Measurements from ENCODE around the gene TNFSF12. TPM values are rescaled to one million over a fixed set of nuclear protein-coding genes. Genes with fewer than 3 reads are reported as not detected.

TNFSF12 gene
- total RNA-seq, 1 donor from 2014 or later, result 6.1 TPM

DNA sequence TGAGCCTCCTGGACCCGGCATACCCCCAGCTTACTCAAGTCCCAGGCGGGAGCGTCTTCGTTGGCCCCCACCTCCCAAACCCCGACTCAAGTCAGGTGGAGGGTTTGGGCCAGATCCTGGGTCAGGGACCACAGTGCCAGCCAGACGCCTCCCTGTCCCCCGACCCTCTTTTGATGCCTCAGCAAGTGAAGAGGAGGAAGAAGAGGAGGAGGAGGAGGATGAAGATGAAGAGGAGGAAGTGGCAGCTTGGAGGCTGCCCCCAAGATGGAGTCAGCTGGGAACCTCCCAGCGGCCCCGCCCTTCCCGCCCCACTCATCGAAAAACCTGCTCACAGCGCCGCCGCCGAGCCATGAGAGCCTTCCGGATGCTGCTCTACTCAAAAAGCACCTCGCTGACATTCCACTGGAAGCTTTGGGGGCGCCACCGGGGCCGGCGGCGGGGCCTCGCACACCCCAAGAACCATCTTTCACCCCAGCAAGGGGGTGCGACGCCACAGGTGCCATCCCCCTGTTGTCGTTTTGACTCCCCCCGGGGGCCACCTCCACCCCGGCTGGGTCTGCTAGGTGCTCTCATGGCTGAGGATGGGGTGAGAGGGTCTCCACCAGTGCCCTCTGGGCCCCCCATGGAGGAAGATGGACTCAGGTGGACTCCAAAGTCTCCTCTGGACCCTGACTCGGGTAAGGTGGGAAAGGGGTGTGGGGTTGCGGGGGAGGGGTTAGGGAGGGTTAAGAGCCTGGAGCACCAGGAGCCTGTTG is 14.4 kb downstream of the TNFSF12 start:
- no peak for DNase-seq (ENCODE audit: low read depth, low spot score)

DNA sequence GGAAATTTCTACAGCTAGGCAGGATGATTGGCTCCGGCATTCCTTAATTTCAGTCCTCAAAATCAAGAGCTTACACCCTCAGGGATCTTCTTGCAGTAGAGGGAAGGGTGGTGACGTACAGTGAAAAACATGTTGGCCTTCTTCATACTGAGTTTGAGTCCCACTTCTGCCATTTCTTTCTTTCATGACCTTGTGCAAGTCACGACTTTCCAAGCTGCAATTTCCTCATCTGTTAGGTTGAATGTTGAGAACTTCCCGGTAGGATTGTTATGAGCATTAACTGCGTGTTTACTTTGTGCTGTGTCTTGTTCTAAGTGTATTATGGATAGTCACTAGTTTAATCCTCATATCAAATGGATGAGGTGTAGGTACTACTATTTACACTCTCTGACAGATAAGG is 20.7 kb downstream of the TNFSF12 start:
- DNase-seq (ENCODE audit: low read depth, low spot score), result no peak

DNA sequence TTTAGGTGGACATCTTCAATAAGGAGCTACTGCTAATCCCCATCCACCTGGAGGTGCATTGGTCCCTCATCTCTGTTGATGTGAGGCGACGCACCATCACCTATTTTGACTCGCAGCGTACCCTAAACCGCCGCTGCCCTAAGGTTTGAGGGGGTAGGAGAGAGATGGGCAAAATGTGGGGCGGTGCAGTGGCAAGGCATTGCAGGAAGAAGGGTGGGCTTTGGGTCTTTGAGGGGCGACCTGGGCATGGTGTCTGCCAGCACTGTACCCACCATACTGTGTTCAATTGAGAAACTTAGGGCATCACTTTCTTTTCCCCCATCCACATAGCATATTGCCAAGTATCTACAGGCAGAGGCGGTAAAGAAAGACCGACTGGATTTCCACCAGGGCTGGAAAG is 21.5 kb downstream of the TNFSF12 start:
- no peak for DNase-seq (ENCODE audit: low read depth, low spot score)

- DNase-seq (ENCODE audit: low read depth, low spot score), result no peak
Measured at GRCh38 chr17:7572338-7572587, 23.4 kb downstream of the TNFSF12 start.

- peak; percentile 99 for DNase-seq (ENCODE audit: low read depth, low spot score)
Measured at GRCh38 chr17:7572588-7573323, 23.9 kb downstream of the TNFSF12 start.

GRCh38 chr17:7573324-7574080 is 24.6 kb downstream of the TNFSF12 start:
- peak; percentile 80 for DNase-seq (ENCODE audit: low read depth, low spot score)

DNA sequence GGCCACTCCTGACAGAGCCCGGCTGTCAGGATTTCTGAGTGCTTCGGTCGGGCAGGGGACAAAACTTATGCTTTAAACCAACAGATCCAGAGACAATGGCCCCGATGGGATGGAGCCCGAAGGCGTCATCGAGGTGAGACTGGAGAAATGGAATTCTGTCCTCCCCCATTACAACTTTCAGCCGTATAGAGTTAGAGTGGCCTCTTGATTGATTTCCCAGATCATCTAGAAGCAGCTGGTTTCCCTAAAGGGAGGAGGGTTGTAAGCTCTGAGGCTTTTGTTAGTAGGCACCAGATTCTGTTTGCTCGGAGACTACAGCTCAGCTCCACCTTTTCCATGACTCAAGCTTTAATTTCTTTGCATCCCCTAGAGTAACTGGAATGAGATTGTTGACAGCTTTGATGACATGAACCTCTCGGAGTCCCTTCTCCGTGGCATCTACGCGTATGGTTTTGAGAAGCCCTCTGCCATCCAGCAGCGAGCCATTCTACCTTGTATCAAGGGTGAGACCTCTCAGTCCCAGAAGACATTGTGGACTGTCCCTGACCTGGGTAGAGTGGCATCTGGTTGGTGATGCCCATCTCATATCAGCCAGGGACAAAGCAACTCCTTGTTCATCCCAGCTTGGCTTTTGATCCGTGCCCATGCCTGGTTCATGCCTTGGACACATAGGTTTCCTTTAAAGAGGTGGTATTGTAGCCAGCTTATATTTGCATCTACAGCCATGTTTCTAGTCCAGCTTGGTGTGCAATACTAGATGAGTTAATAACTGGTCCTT is 25.5 kb downstream of the TNFSF12 start:
- no peak for DNase-seq (ENCODE audit: low read depth, low spot score)

DNA sequence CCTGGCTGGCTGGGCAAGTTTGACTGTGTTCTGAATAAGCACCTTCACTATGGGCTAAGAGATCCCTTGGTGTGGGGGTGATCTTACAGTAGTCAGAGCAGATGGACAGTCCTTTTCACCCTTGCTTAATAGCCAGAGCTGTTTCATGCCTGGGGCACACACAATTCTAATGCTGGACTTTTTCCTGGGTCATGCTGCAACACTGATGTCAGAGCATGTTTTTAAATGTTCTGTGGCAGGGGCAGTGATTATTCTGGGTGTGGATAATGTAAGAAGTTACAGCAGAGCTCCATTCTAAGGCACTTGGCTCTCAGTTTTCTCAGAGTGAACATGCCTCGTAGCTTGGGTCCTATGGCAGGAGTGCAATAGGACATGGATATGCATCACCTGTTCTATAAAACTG is 26.6 kb downstream of the TNFSF12 start:
- no peak for DNase-seq (ENCODE audit: low read depth, low spot score)

GRCh38 chr17:7575959-7576358 is 27.1 kb downstream of the TNFSF12 start:
- DNase-seq (ENCODE audit: low read depth, low spot score), result no peak

DNA sequence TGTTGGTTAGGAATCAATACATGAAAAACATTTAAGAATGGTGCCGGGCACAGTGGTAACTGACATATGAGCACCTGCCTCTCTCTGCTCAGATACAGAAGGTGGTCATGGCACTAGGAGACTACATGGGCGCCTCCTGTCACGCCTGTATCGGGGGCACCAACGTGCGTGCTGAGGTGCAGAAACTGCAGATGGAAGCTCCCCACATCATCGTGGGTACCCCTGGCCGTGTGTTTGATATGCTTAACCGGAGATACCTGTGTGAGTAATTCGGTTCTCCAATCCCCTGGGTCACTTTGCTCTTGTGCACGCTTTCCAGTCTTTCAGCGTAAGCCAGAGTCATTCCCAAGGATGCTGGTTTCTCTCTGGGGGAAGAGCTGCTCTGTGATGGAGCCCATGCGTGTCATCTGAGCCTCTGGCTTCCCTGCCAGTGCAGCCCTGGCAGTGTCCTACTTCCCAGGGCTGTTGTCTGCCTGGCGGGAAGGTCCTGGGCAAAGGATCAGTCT is 27.6 kb downstream of the TNFSF12 start:
- no peak for DNase-seq (ENCODE audit: low read depth, low spot score)

DNA sequence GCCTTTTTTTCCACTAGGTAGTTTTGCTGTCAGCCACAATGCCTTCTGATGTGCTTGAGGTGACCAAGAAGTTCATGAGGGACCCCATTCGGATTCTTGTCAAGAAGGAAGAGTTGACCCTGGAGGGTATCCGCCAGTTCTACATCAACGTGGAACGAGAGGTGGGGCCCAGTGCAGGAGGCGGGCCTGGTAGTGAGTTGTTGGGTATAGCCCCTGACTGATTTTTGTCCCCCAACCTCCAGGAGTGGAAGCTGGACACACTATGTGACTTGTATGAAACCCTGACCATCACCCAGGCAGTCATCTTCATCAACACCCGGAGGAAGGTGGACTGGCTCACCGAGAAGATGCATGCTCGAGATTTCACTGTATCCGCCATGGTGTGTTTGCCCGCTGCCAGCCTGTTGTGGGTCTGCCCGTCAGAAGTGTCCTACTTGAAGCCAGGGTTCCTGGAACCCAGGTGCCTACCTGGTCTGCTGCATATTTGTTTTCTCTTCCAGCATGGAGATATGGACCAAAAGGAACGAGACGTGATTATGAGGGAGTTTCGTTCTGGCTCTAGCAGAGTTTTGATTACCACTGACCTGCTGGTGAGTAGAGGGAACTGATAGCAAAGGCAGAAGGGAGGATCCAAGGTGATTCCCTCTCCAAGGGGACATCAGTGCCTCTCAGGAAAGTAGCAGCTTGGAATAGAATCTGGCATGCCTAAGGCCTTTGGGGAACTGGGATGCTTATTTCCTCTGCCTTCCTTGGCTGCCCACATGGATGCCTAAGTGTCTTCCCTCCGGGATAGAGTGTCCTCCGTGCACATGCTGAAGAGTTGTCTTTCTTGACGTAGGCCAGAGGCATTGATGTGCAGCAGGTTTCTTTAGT is 28.7 kb downstream of the TNFSF12 start:
- no peak for DNase-seq (ENCODE audit: low read depth, low spot score)

DNA sequence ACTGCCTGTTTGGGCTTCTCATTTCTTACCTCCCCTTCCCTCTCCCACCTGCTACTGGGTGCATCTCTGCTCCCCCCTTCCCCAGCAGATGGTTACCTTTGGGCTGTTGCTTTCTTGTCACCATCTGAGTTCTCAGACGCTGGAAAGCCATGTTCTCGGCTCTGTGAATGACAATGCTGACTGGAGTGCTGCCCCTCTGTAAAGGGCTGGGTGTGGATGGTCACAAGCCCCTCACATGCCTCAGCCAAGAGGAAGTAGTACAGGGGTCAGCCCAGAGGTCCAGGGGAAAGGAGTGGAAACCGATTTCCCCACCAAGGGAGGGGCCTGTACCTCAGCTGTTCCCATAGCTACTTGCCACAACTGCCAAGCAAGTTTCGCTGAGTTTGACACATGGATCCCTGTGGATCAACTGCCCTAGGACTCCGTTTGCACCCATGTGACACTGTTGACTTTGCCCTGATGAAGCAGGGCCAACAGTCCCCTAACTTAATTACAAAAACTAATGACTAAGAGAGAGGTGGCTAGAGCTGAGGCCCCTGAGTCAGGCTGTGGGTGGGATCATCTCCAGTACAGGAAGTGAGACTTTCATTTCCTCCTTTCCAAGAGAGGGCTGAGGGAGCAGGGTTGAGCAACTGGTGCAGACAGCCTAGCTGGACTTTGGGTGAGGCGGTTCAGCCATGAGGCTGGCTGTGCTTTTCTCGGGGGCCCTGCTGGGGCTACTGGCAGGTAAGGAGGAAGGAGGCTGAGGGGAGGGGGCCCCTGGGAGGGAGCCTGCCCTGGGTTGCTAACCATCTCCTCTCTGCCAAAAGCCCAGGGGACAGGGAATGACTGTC is 30.4 kb downstream of the TNFSF12 start, which contains the start of gene CD68:
TSS of gene CD68 (plus strand) at position 638 of the 833 bp plus-strand sequence. CDS start at position 678, 40 bp downstream.
- no peak for DNase-seq (ENCODE audit: low read depth, low spot score)

DNA sequence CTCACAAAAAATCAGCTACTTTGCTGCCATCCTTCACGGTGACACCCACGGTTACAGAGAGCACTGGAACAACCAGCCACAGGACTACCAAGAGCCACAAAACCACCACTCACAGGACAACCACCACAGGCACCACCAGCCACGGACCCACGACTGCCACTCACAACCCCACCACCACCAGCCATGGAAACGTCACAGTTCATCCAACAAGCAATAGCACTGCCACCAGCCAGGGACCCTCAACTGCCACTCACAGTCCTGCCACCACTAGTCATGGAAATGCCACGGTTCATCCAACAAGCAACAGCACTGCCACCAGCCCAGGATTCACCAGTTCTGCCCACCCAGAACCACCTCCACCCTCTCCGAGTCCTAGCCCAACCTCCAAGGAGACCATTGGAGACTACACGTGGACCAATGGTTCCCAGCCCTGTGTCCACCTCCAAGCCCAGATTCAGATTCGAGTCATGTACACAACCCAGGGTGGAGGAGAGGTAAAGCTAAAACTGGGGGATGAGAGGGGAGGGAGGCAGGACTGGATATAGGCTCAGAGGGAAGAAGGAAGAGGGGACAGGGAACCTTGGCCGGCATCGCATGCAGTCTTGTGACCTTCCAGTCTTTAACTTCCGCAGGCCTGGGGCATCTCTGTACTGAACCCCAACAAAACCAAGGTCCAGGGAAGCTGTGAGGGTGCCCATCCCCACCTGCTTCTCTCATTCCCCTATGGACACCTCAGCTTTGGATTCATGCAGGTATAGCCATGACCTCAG is 31.2 kb downstream of the TNFSF12 start:
- no peak for DNase-seq (ENCODE audit: low read depth, low spot score)

DNA sequence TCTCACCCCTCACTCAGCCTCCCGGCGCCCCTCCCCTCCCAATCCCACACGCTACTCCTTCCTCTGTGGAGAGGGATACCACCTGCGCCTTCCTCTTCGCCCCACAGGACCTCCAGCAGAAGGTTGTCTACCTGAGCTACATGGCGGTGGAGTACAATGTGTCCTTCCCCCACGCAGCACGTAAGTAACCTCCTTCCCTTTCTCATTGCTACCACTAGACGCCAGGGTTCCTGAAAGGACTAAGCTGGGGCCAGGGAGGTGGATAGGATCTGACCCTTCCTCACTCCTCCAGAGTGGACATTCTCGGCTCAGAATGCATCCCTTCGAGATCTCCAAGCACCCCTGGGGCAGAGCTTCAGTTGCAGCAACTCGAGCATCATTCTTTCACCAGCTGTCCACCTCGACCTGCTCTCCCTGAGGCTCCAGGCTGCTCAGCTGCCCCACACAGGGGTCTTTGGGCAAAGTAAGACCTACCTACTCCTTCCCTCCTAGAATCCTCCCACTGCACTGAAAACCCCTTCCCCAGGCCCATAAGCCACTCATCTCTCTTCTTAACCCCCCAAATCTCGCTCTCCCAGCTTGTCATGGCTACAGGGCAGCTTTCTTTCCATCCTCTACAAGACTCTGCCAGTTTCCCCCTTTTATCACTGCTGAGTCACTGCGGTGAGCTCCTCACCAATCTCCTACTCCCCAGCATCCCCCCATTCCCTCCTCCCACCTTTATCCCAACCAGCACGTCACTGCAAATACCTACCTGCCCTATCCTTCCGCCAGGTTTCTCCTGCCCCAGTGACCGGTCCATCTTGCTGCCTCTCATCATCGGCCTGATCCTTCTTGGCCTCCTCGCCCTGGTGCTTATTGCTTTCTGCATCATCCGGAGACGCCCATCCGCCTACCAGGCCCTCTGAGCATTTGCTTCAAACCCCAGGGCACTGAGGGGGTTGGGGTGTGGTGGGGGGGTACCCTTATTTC is 32.0 kb downstream of the TNFSF12 start:
- DNase-seq (ENCODE audit: low read depth, low spot score), result no peak

DNA sequence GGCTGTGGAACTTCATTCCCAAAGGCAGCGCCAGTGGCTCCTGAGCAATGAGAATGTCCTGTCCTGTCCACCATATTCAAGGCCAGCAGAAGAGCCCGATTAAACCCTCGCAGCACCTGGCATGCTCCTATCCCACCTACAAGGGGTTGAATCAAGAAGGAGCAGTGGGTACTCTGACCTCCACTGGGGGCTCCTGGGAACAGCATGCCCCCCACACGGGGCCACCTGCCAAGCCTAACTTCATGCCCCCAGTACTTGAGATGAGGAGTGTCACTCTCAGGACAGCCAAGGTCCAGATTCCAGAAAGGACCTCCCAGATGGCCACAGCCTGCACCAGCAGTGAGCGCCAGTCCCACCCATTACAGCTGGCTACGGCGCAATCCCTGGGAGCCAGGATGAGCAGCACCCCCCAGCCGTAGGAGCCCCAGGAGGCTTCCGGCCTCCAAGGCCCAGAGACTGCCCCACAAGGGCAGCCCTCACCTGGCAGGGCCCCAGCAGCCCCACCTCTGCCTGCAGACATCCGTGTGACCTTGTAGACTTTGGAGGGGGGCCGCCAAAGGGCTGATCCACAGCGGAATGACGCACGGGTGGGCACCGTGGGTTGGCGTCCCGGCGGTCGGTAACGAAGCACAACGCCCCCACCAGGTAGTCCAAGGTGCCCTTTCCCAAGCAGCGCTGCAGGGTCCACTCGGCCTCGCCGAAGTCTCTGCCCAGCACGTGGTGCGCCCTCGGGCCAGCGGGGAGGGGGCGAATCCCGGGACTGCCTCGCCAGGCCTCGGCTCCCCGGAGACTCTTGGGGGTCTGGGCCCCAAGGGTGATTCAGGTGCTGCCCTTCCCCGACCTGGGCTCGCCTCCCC is 33.8 kb downstream of the TNFSF12 start:
- DNase-seq (ENCODE audit: low read depth, low spot score), result no peak

- DNase-seq (ENCODE audit: low read depth, low spot score), result peak; percentile 80
Measured at GRCh38 chr17:7583253-7584109, 34.6 kb downstream of the TNFSF12 start, which contains the start of gene MPDU1. Gene MPDU1, plus strand, starts transcription at chr17:7583852. Its CDS starts 11 bp downstream, at chr17:7583863.
